Uterine smooth muscle cell (primary cell): ENCODE data around the gene ISLR2. TPM values are rescaled to one million over a fixed set of nuclear protein-coding genes. Genes with fewer than 3 reads are reported as not detected.

Experiments used
- total RNA-seq: library from RNA; depleted of rRNA; stranded (reverse); fragments of >200 nt; gene quantifications from 2 replicates; pipeline ENCODE4 v1.2.3, GENCODE V29; 2014

Gene ISLR2, protein sequence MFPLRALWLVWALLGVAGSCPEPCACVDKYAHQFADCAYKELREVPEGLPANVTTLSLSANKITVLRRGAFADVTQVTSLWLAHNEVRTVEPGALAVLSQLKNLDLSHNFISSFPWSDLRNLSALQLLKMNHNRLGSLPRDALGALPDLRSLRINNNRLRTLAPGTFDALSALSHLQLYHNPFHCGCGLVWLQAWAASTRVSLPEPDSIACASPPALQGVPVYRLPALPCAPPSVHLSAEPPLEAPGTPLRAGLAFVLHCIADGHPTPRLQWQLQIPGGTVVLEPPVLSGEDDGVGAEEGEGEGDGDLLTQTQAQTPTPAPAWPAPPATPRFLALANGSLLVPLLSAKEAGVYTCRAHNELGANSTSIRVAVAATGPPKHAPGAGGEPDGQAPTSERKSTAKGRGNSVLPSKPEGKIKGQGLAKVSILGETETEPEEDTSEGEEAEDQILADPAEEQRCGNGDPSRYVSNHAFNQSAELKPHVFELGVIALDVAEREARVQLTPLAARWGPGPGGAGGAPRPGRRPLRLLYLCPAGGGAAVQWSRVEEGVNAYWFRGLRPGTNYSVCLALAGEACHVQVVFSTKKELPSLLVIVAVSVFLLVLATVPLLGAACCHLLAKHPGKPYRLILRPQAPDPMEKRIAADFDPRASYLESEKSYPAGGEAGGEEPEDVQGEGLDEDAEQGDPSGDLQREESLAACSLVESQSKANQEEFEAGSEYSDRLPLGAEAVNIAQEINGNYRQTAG
- under 0.01 and 0.25 TPM in 2 replicates for total RNA-seq

DNA sequence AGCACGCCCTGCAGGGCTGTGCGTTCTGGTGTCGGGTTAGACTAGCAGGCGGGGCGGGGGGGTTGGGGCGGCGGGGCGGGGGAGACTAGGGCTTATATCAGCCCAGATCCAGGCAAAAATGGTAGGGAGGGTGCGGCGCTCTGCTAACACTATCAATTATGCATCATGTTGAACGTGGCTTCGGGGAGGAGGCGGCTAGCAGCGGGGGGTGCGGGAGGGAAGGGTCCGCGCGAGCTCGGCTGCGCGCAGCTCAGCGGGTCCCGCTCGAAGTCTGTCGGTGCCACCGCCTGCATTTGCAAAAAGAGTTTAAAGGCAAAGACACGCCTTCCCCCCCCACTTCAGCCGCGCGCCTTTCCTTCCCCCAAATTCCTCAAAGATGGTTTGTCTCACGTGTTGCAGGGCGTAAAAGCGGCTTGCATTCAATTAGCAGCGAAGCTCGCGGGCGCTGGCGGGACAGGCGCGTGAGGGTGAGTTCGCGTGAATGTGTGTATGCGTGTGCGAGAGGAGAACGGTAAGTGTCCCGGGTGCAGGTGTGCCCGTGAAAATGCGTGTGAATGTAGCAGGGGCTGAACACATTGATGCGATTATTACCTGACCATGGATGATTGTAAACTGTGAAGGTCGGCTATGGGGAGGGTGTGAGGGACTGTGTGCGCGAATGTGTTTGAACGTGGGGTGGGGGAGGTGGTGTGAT, at the start of gene ISLR2:
TSS of gene ISLR2 (plus strand) at position 432 of the 694 bp plus-strand sequence. CDS start 2,169 bp downstream, outside the sequence.

DNA sequence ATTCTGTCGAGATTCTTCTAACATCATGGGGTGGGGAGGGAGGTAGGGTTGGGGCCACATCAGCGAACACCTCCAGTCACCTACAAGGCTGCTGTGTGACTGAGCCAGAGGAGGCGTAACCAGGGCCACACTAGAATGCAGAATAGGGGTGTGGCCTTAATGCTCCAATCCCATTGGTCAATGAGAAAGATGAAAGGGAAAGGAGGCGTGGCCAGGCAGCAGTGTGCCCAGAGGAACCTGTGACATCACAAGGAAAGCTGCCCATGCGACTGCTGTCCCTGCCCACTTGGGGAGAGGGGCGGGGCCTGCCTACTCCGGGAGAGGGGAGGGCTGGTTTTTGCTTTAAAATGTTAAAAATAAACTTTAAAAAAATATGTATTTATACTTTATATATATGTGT, 47.9 kb upstream of the ISLR2 start, which contains the start of gene GOLGA6A:
TSS of gene GOLGA6A (minus strand) at position 101 of the 400 bp plus-strand sequence. CDS start at position 60, 41 bp downstream.

DNA sequence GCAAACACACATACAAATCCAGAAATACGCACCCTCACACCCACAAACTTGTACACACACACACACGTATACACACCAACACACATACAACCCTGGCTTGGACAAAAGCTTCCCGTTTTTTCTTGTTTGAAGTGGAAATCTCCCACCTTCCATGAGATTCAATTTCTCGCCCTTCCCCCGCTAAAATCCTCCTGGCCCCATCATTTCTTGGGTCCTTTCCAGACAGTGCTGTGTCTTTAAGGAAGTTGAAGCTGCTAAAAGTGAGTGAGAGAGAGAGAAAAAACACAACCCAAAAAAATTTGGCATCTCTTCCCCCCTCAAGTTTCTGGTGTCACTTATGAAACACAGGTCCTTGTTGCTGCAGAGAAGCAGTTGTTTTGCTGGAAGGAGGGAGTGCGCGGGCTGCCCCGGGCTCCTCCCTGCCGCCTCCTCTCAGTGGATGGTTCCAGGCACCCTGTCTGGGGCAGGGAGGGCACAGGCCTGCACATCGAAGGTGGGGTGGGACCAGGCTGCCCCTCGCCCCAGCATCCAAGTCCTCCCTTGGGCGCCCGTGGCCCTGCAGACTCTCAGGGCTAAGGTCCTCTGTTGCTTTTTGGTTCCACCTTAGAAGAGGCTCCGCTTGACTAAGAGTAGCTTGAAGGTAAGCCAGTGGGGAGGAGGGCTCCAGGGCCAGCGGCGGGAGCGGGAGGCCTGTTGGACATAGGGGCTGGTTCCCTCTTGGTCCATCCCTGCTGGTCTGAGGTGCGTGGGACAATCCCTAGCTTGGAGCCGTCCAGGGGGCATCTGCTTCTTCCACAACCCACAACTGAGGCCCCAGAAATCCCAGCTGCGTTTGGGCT, 43.2 kb downstream of the ISLR2 start, which contains the start of gene ISLR:
TSS of gene ISLR (plus strand) at position 331 of the 839 bp plus-strand sequence. CDS start 1,149 bp downstream, outside the sequence.

Other genes with a start within 250 kb of the ISLR2 start
- gene LOXL1, start 204.1 kb upstream of the ISLR2 start, total RNA-seq = 64.3 and 68.5 TPM in 2 replicates
- 20.4 and 21.9 TPM in 2 replicates for gene STOML1, start 138.3 kb upstream of the ISLR2 start, total RNA-seq
- gene PML, start 135.9 kb upstream of the ISLR2 start, total RNA-seq = 25.0 and 27.9 TPM in 2 replicates
- gene GOLGA6A, start 48.0 kb upstream of the ISLR2 start, total RNA-seq = under 0.01 TPM in 1 of 2 replicates, not detected in the other
- gene ISLR, start 43.1 kb downstream of the ISLR2 start, total RNA-seq = 30.2 and 39.7 TPM in 2 replicates
- 3.9 and 4.5 TPM in 2 replicates for gene STRA6, start 72.2 kb downstream of the ISLR2 start, total RNA-seq
- gene CCDC33, start 105.7 kb downstream of the ISLR2 start, total RNA-seq = 0.12 and 0.22 TPM in 2 replicates
- gene CYP11A1, start 237.1 kb downstream of the ISLR2 start, total RNA-seq = under 0.01 and 0.11 TPM in 2 replicates